Hypothalamus (tissue), 51 donors: Measurements from ENCODE around the gene HELZ.
A peak's percentile ranks its signal among the peaks of the same experiment; 100 is the strongest.
"Not testable (repeated sequence)": the region's sequence is repeated elsewhere in the genome, so short reads cannot be mapped to it uniquely, and the experiment has no call there.

ENCODE experiments used
- DNase-seq, 51 donors: peaks; one replicate each; lab custom pipeline; 2025; lab: John Stamatoyannopoulos, UW

HELZ gene

DNA sequence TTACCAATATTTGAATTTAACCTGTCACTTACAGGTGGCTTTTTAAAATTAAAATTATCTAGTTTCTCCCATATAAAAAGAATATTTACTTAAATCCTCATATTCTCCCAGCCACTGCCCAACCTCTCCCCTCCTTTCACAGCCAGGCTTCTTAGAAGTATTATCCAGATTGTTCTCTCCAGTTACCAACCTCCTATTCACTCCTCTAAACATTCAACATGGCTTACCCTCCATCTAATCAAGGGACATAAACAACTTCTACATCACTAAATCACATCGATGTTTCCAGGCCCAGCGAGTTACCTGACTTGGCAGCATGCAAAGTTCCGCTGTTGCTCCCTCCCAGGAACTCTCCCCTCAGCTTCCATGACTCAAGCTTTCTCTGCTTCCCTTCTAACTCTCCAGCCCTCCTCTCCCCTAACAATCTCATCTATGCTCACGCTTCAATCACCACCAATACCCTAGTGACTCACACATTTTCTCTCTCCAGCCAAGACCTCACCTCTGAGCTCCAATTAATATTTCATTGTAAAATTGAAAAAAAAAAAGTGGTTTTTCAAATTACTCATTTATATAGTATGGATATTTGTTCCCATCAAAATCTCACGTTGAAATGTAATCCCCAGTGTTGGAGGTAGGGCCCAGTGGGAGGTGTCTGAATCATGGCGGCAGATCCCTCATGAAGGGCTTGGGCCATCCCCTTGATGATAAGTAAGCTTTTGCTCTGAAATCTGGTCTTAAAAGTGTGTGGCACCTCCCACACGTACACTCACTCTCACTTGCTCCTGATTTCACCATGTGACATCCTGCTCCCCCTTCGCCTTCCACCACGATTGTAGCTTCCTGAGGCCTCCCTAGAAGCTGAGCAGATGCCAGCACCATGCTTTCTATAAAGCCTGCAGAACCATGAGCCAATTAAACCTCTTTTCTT, 88.5 kb downstream of the HELZ start:
- DNase-seq = no peak

GRCh38 chr17:67152824-67153223, 92.2 kb downstream of the HELZ start:
- no peak for DNase-seq

GRCh38 chr17:67151717-67152116, 93.3 kb downstream of the HELZ start:
- peak in 1 of 51 donors; percentile 6 for DNase-seq

- no peak for DNase-seq
Measured at GRCh38 chr17:67150826-67151225, 94.2 kb downstream of the HELZ start.

DNA sequence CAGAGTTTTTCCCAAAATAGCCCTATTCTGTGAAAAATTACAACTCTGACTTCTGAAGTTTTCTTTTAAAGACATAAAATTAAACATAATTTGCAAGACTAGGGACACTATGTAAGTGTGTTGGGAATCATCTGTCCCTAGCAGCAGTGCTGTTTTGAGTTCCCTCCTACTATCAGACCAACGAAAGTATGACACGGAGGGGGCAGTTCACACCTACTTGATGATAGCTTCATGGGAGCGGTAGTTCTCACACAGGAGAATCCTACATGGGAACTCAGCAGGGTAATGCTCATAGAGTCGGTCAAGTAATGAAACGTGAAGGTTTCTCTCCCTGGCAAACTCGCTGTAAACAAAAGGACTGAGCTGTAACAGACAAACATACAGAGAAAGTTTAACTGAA, 96.6 kb downstream of the HELZ start:
- no peak for DNase-seq

GRCh38 chr17:67145183-67145805, 99.7 kb downstream of the HELZ start:
- no peak for DNase-seq

DNA sequence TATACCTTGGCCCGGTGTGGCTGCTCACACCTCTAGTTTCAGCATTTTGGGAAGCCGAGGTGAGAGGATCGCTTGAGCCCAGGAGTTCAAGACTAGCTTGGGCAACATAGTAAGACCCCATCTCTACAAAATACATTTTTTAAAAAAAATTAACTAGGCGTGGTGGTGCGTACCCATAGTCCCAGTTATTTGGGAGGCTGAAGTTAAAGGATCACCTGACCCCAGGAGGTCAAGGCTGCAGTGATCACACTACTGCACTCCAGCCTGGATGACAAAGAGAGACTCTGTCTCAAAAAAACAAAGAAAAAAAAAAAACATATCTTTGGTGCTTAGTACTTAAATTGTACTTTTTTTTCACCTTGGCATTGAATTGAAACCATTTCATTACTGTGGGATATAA, 101.7 kb downstream of the HELZ start:
- DNase-seq = no peak

- DNase-seq = not testable (repeated sequence)
Measured at GRCh38 chr17:67142030-67142429, 103.0 kb downstream of the HELZ start.

DNA sequence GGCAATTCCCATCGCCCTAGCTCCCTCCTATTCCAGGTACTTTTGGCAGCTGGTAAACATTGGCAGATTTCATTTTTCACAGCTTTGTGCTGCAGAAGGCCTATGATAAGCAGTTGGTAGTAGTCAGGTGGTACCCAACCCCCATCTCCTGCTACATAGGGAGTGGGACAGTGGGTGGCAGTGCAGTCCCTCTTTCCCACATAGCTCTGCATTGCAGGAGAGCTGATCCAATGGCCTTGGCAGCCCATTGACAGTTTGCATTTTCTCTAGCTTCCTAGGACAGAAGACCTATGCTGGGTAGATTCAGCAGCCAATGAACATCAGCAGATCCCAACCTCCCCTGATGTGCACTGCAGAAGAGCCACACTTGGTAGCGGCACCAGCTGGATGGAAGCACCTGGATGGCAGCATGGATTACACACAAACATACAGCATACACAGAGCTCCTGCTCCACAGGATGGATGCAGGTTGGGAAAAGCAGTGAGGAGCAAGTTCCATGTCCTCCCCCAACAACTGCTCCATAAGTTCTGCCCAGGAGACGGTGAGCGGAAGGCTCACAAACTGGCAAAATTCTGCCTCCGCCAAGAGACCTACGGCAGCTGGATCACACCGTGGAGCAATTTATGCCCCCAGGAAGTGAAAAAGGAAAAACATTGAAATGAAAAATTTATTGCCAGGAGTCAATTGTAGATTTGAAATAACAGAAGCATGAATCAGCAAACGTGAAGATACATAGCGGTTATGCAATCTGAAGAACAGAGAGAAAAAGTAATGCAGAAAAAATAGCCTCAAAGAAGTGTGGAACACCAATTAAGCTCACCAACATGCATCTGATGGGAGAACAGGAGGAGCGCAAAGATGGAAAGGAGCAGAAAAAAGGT, 105.0 kb downstream of the HELZ start:
- peak in 8 of 51 donors; percentile 1 to 38 (median 12) for DNase-seq

GRCh38 chr17:67139289-67139688, 105.7 kb downstream of the HELZ start:
- DNase-seq = no peak

DNA sequence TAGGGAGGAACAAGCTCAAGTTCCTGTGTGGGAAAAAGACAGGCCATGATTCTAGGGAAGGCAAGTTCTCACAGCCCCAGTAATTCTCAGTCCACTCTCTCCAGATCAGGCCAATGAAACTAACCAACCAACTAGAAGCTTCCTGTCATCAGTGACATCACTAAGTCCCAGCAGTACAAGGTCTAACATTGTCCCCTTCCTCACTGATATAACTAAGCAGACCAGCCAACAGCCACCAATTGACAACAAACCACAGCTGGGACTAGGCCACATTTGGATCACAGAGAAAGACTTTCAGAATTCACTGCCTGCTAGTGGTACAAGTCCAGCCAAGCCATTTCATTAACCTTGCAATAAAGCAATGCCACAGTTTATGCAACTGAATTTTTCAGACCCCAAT, 106.6 kb downstream of the HELZ start:
- DNase-seq = peak in 8 of 51 donors; percentile 4 to 63 (median 12)

DNA sequence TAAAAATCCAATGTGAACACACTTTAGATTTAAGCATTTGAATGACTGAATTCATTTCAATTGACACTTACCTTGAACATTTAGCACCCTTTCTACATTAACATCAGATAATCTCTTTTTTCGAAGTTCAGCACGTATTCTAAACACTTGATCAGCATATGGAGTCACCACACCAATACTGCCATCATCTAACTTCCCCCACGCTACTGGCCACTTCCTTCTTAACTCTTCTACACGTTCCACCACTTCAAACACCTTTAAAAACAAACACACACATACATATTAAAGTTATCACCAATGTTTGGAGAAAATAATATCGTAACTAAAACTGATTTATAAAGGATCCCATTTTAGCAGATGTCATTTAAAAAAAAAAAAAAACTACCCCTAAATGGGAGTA, 107.1 kb downstream of the HELZ start:
- no peak for DNase-seq

DNA sequence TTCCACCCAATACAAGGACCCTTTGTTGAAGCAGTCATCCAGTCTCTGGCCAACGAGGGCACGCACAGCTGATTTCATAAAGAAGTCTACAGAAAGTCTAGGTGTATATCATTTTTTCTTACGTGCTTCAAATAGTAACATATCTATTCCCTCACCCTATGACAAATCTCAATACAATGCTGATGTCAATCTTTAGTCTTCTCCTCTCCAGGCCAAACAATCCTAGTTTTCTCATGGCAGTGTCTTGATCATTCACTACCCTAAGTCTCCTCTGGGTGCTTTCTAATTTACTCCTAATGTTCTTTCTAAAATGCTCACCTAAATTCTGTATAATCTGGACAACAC, 108.0 kb downstream of the HELZ start:
- DNase-seq = no peak

DNA sequence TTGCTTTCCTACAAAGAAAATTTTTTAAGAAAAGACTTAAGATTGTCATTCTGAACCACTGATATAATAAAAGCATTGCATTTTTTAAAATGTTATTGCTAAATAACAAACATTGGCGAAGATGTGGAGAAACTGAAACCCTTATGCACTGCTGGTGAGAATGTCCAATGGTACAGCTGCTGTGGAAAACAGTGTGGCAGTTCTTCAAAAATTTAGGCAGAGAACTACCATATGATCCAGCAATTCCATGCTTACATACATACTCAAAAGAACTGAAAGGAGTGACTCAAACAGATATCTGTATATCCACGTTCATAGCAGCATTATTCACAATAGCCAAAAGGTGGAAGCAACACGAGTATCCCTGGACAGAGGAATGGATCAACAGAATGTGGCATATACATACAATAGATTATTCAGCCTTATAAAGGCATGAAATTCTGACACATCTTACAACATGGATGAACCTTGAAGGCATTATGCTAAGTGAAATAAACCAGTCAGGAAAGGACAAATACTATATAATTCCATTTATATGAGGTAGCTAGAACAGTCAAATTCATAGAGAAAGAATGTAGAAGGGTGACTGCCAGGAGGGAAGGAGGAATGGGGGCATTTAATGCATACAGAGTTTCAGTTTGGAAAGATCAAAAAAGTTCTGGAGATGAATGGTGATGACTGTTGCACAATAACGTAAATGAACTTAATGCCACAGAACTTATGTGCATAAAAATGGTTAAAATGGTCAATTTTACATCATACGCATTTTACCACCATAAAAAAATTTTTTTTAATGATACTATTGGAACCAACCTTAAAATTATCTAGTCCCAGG, 108.6 kb downstream of the HELZ start:
- no peak for DNase-seq

DNA sequence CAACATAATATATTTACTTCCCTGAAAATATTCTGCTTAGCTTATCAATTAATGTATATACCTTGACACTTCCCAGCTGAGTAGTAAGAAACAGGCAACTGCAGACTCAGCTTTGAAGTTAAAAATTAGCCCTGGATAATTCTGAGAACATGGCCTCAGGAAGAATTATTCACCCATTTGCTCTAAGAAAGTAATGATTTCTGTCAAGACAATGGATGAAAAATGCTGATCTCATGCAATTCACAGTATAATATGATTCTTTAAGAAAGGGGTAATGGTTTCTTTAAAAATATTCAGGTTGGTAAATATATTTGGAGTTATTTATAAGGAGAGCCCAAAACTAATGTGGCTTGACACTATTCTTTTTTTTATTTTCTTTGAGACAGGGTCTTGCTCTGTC, 111.8 kb downstream of the HELZ start:
- no peak for DNase-seq

- no peak for DNase-seq
Measured at GRCh38 chr17:67132366-67132765, 112.6 kb downstream of the HELZ start.

DNA sequence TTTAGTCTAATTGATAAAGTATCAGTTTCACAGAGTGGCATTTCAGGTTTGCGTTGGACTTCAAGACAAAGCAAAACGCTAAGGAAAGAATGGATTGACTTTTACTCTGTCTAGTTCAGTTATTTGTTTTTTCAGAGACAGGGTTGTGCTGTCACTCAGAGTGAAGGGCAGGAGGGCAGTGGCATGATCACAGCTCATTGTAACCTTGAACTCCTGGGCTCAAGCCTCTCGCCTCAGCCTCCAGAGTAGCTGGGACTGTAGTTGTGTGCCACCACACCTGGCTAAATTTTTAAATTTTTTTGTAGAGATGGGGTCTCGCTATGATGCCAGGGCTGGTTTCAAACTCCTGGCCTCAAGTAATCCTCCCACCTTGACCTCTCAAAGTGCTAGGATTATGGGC, 114.2 kb downstream of the HELZ start:
- no peak for DNase-seq

DNA sequence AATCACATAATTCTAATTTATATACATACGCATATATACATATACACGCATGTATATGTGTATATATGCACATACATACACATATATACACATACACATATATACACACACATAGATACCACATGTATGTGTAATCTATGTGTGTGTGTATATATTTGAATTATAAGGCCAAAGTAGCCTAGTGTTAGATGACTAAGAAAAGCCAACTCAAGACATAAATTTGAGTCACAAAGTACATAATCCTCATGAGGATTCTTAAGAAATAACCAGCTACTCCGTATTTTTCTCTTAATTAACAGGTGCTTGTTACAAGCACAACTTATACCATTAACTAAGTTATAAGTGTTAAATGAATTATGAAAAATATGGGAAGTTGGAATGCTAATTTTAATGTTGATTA, 115.7 kb downstream of the HELZ start:
- DNase-seq = no peak

DNA sequence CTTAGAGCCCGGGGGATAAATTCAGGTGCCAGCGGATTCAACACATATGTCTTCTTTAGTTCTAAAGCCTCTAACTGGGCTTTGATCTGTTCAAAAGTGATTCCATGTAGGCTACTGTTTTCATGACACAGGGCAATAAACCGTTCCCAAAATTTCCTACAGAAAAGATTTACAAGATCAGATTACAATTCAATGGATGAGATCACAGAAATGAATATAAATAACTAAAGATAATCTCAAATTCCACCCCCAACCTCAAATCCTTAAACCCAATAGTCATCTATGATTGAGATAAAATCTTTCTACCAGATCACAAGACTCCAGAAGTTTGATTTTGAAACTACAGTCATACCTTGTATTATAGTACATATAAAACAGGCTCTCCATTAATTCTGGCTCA, 116.3 kb downstream of the HELZ start:
- DNase-seq = no peak

- no peak for DNase-seq
Measured at GRCh38 chr17:67127925-67128324, 117.1 kb downstream of the HELZ start.
